ENCODE results near the gene FBXW7.

DNA sequence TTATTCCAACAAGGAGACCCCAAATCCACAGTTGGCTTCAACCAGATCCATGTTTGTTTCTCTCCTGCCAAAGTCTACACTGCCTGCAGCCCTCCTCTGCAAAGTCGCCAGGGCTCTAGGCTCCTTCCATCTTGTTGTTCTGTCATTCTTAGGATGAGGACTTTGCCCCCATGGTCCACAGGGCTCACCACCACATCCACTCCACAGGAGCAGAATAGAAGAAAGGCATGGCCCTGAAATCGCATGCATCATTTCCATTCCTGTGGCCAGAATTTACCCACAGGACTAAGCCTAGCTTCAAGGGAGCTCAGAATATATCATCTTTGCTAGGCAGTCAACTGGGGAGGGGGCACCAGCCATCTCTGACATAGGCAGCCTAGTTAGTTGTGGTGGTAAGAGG lies 254.7 kb downstream of the FBXW7 start:
- TF ChIP-seq POLR2A (IDR thresholded peaks at IDR 0.05; ENCODE audit: low read depth) (no peak), CTCF (IDR thresholded peaks at IDR 0.05) (no peak), EP300 (IDR thresholded peaks at IDR 0.05) (no peak)
